HG02943 (cell line): ENCODE results near the gene TTLL5.
"Not testable (repeated sequence)": the region's sequence is repeated elsewhere in the genome, so short reads cannot be mapped to it uniquely, and the experiment has no call there.

Experiments used
- ATAC-seq: cut with Tn5 transposase; IDR thresholded peaks from one replicate; pipeline ENCODE4 v1.9.1; 2021; ENCODE audit warnings: mild to moderate bottlenecking, low read depth, moderate library complexity; ENCODE audit not compliant: unreplicated experiment

The TTLL5 gene

GRCh38 chr14:75649773-75650172 is 11.3 kb upstream of the TTLL5 start:
- ATAC-seq: no peak

- ATAC-seq: no peak
These were observed 10.6 kb upstream of the TTLL5 start for GRCh38 chr14:75650253-75651058.

- no peak for ATAC-seq
These were observed 7.5 kb upstream of the TTLL5 start for GRCh38 chr14:75653563-75653962.

- ATAC-seq: no peak
These were observed 6.8 kb upstream of the TTLL5 start for GRCh38 chr14:75654127-75654732.

- no peak for ATAC-seq
These were observed 5.8 kb upstream of the TTLL5 start for GRCh38 chr14:75655235-75655634.

GRCh38 chr14:75657331-75657730 is 3.7 kb upstream of the TTLL5 start:
- no peak for ATAC-seq

GRCh38 chr14:75658957-75659356 is 2.1 kb upstream of the TTLL5 start:
- no peak for ATAC-seq

- ATAC-seq: no peak
These were observed 812 bp upstream of the TTLL5 start for GRCh38 chr14:75660238-75660629.

- ATAC-seq: no peak
These were observed 411 bp downstream of the TTLL5 start for GRCh38 chr14:75661499-75661814.

- no peak for ATAC-seq
These were observed 1.9 kb downstream of the TTLL5 start for GRCh38 chr14:75662966-75663365.

- no peak for ATAC-seq
These were observed 6.2 kb downstream of the TTLL5 start for GRCh38 chr14:75667099-75667765.

GRCh38 chr14:75672605-75673192 is 11.7 kb downstream of the TTLL5 start:
- no peak for ATAC-seq

- ATAC-seq: no peak
These were observed 12.4 kb downstream of the TTLL5 start for GRCh38 chr14:75673345-75674035.

- no peak for ATAC-seq
These were observed 14.4 kb downstream of the TTLL5 start for GRCh38 chr14:75675265-75675960.

GRCh38 chr14:75685910-75686309 is 24.9 kb downstream of the TTLL5 start:
- ATAC-seq: no peak

- no peak for ATAC-seq
These were observed 28.0 kb downstream of the TTLL5 start for GRCh38 chr14:75689012-75689411.

- no peak for ATAC-seq
These were observed 29.0 kb downstream of the TTLL5 start for GRCh38 chr14:75690010-75690409.

- not testable (repeated sequence) for ATAC-seq
These were observed 34.0 kb downstream of the TTLL5 start for GRCh38 chr14:75695025-75695424.

- ATAC-seq: no peak
These were observed 36.3 kb downstream of the TTLL5 start for GRCh38 chr14:75697386-75697785.

- no peak for ATAC-seq
These were observed 36.9 kb downstream of the TTLL5 start for GRCh38 chr14:75697918-75698317.
